ENCODE measurements around the gene RFX1.

GRCh38 chr19:14053500-14053899, 47.4 kb upstream of the RFX1 start:
- no peak for TF ChIP-seq CTCF (IDR thresholded peaks at IDR 0.05)
- no peak for TF ChIP-seq EZH2 (IDR thresholded peaks at IDR 0.05; ENCODE audit: borderline replicate concordance, insufficient read depth, low read depth, low read length, poor library complexity, severe bottlenecking)

Data from B cell (primary cell).